A673 (cell line): ENCODE measurements around the gene BTLA.

Experiments
- CTCF ChIP-seq: fragments of 300-800, 200-600 bp; sonication (generic); conservative IDR thresholded peaks from 2 replicates; pipeline ENCODE4 v1.5.1; 2017; ENCODE audit warnings: low read depth, mild to moderate bottlenecking, antibody characterized with exemption, low read length, moderate library complexity, mixed read lengths
- EZH2 ChIP-seq: fragments of 200-600 bp; sonication (generic); IDR thresholded peaks from 2 replicates; pipeline ENCODE4 v1.6.1; 2017; ENCODE audit warnings: borderline replicate concordance, low read depth, mild to moderate bottlenecking, mixed read lengths, antibody characterized with exemption, low read length; ENCODE audit not compliant: poor library complexity, severe bottlenecking

GRCh38 chr3:112508860-112509259, 9.6 kb upstream of the BTLA start:
- TF ChIP-seq CTCF (no peak), EZH2 (no peak)
